Left ventricle myocardium superior (tissue), 1 donor: ENCODE results near the gene PRR11. TPM values are rescaled to one million over a fixed set of nuclear protein-coding genes. Genes with fewer than 3 reads are reported as not detected.
"Not testable (repeated sequence)": the region's sequence is repeated elsewhere in the genome, so short reads cannot be mapped to it uniquely, and the experiment has no call there.

Experiments
- ATAC-seq: fragments of 200-7000 bp; cut with Tn5 transposase; one replicate; pipeline ENCODE4 v1.9.1; 2020; ENCODE audit warnings: mild to moderate bottlenecking, moderate library complexity
- DNase-seq: peaks from one replicate; pipeline ENCODE4 v3.0.0-alpha.2; 2020
- intact Hi-C: fragments of 100-400 bp; cut with micrococcal nuclease; formaldehyde crosslinking; loops from one replicate; pipeline ENCODE4 v1.11.0; 2022
- microRNA-seq: library from miRNA; unstranded; fragments of <30 nt; microRNA quantifications from one replicate; pipeline ENCODE4 v1.2.0, GENCODE V29; 2020; ENCODE audit warnings: borderline number of aligned reads
- total RNA-seq: library from RNA; stranded (reverse); fragmentation: NEBNext Ultra II Directional; extraction: Animal tissue kit (Norgen Biotek cat#: 25700); gene quantifications from one replicate; pipeline ENCODE4 v1.2.1, GENCODE V29; 2021
- donor health status: DM: no; HTN: yes; CAD: no; lungs with severe emphysema.

The PRR11 gene
- total RNA-seq, 1 donor from 2014 or later, result 1.1 TPM

DNA sequence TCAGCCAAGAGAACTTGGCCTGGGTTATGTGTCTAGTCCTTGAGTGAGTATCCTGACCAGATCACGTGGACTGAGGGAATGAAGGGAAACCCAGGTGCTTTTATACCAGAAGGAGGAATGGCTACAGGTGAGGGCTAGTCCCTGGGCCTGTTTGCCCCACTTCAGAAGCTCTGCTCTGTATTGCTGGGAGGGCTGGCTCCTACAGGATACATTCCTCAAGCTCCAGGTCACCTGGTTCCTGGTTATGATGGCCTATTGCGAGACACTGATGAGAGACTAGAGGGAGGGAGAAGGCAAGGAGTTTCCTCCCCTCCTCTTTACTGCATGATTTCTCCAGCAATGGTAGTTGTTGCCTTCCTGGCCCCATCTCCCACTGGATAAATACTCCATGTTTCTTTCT lies 35.3 kb downstream of the PRR11 start:
- no peak for ATAC-seq
- intact Hi-C loops, result no loop called here
- DNase-seq, result no peak

DNA sequence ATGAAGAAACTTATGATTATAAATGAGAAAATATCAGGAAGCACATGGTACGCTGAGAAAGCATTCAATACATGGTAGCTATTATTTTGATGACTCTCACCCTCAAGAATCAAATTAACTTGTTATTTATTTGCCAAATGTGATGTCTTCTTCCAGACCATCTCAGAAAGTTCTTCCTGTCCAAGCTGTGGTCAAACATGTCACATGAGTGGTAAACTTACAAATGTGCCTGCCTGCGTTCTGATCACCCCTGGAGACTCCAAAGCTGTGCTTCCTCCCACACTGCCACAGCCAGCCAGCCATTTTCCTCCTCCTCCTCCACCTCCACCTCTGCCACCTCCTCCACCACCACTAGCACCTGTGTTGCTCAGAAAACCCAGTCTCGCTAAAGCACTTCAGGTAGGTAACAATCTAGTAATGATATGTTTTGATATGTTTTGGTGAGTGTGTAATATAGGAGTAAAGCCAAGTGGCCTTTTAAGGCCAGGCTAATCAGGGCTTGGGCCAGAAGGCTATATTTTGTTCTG lies 37.9 kb downstream of the PRR11 start:
- intact Hi-C loops, result no loop called here
- no peak for DNase-seq
- ATAC-seq, result no peak

DNA sequence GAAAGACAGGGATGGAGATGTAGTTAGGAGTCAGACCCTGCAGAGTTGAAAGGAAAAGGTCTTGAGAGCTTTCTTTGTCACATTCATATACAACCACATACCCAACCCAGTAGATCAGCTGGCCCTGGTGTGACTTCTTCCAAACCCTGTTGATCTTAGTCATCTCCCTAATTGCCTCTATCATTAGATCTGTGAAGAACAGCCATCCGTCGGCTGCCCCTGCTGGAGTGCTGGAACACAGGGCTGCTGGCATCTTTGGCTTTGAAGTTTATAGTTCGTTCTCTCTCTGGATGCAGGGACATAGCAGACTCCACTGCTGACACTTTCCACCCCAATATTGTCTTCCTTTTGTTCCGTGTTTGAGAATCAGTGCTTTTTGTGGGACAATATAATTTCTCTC lies 43.9 kb downstream of the PRR11 start:
- DNase-seq, result no peak
- intact Hi-C loops, result no loop called here
- ATAC-seq, result no peak

DNA sequence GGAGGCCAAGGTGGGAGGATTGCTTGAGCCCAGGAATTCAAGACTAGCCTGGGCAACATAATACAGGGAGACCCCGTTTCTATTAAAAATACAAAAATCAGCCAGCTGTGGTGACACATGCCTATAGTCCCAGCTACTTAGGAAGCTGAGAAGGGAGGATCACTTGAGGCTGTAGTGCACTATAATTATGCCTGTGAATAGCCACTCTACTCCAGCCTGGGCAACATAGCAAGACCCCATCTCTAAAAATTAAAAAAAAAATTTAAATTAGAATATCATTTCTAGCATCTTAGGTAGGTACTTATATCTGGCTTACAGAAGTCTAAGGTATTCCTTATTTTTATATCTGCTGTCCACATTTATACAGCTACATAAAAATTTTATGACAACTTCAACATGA lies 46.8 kb downstream of the PRR11 start:
- intact Hi-C loops, result no loop called here
- DNase-seq, result no peak
- no peak for ATAC-seq

DNA sequence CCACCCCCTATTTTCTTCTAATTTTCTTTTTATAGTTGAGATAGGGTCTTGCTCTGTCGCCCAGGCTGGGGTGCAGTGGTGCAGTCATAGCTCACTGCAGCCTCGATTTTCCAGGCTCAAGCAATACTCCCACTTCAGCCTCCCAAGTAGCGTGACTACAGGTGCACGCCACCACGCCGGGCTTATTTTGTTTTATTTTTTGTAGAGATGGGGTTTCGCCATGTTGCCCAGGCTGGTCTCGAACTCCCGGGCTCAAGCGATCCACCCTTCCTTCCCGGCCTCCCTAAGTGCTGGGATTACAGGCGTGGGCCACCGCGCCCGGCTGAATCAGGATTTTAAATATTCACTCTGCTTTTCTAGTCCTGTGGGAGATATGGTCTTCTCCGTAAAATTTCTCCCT lies 63.8 kb downstream of the PRR11 start:
- intact Hi-C loops, result no loop called here
- DNase-seq (no peak), ATAC-seq (no peak)

DNA sequence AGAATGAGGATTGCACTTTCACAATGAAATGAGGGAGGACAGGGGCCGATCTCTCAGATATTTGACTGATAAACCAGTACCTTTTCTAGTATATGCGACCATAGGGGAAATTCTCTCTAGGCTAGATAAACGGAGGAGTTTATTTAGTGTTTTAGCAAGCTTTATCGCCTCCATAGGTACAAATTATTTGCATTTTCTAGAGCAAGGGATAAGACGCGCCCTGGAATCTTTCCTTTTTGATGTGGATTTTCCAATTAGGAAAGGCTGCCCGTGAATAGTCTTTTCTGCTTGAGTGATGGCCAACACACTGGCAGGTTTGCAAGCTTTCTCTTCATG lies 64.4 kb downstream of the PRR11 start:
- intact Hi-C loops, result no loop called here
- ATAC-seq (no peak), DNase-seq (no peak)

DNA sequence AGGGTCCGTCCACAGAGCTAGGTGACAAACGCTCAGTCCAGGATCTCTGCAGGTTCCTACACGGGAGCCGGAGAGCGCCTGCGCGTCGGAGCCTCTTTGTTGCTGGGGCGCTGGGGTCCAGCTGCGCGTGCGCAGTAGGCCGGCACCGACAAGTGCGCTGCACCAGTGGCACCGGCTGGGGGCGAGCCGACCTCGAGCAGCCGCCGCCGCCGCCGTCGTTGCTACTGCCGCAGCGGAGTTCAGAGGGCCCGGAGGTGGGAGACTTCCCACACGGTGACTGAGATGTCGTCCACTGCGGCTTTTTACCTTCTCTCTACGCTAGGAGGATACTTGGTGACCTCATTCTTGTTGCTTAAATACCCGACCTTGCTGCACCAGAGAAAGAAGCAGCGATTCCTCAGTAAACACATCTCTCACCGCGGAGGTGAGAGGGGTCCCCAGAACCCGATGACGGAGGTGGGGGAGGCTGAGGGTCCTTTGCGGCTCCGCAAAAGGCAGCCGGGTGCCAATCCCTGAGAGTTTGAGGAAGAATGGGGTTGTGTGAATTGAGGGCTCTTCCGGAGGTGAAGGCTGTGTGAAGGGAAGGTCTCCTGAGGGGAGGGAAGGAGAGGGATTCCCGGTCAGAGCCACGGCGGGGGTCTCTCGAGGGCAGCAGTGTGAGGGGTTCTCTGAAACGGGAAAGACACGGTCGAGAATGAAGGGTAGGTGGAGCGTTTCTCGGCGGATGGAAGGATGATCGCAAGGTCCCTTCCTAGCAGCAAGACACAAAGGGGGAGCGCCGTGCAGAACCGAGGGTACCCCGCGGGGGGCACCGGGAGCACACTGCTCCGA lies 65.0 kb downstream of the PRR11 start, which contains the start of gene GDPD1:
Gene GDPD1 (plus strand): TSS at position 184 of the 831 bp plus-strand sequence. CDS start 99 bp downstream, at position 283.
- ATAC-seq, result peak; percentile 99
- peak; percentile 99 for DNase-seq
- intact Hi-C loops, result no loop called here

DNA sequence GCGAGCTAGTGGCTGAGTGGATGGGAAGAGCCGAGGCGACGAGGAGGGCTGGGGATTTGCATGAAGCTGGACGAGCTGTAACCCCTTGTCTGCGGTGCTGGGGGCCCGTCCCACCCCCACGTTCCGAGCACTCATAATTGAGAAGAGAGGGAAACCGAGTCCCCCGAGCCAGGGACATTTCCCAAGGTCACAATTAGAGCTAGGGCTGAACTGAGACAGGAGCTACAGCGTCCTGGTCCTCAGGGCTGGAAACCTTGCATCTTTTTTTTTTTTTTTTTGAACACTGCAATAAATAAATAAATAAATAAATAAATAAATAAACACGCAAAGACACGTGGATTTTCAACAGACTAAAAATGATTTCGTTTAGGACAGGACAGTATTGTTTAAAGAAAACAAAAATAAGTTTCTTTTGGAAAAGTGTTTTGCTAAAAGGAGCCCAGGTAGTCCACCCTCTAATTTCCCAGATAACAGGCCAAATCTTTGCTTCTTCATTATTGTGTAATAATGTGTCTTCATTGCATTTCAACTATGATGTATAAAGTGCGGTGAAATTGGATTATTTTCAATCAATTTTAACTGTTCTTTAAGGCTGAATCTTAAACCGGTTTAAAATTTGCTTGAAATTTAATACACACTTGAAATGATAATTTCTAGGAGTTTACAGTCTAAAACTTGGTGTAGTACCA lies 65.8 kb downstream of the PRR11 start:
- DNase-seq (peak; percentile 42), ATAC-seq (no peak)
- intact Hi-C loops, result no loop called here

DNA sequence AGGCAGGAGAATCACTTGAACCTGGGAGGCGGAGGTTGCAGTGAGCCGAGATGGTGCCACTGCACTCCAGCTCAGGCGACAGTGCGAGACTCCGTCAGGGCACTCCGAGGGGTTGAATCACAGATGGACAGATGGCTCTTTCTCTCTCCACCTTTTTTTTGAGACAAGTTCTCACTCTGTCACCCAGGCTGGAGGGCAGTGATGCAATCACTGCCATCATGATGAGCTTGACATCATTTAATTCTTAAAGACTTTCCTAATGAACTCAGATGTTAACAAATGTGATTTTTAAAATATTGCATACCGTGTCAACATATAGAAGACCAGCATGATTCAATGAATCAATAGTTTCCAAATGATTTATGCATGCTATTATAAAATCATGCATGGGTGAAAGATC lies 68.3 kb downstream of the PRR11 start:
- ATAC-seq (no peak), DNase-seq (no peak)
- intact Hi-C loops, result no loop called here

DNA sequence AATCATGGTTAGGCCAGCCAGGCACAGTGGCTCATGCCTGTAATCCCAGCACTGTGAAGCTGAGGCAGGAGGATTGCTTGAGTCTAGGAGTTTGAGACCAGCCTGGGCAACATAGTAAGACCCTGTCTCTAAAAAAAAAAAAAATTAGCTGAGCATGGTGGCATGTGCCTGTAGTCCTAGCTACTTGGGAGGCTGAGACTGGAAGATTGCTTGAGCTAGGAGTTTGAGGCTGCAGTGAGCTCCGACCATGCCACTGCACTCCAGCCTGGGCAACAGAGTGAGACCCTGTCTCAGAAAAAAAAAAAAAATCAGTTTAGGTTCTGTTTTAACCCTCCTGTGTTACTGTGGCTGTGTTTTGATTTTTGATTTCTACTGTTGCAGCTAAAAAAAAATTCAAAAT lies 73.0 kb downstream of the PRR11 start:
- intact Hi-C loops, DNase-seq, ATAC-seq: not testable (repeated sequence)

DNA sequence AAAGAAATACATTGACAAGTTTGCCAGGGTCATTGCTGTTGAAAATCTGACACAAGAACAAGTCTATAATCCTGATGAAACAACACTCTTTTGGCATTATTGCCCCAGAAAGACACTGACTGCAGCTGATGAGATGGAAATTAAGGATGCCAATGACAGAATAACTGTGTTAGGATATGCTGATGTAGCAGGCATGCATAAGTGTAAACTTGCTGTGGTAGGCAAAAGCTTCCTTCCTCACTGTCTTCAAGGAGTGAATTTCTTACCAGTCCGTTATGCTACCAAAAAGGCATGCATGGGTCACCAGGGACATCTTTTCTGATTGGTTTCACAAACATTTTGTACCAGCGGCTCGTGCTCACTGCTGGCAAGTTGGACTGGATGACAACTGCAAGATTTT lies 75.2 kb downstream of the PRR11 start:
- intact Hi-C loops, result no loop called here
- ATAC-seq (no peak), DNase-seq (no peak)

DNA sequence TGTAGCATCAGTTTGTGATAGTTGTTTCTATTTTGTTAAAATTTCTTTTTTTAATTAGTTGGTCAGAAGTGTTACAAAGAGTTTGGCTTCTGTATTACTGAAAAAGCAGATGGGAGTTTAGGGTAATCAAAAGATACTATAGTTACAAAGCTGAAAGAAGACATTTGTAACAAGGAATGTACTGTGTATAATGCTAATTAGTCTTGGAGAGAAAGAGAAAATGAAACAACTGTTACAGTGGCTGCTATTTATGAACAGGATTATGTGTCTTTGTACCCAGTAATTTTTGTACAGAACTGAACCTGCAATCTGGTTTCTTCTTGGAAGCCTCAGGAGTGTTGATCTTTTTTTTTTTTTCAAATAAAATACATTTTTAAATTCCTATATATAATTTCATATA lies 79.1 kb downstream of the PRR11 start:
- no peak for ATAC-seq
- intact Hi-C loops, result no loop called here
- no peak for DNase-seq

DNA sequence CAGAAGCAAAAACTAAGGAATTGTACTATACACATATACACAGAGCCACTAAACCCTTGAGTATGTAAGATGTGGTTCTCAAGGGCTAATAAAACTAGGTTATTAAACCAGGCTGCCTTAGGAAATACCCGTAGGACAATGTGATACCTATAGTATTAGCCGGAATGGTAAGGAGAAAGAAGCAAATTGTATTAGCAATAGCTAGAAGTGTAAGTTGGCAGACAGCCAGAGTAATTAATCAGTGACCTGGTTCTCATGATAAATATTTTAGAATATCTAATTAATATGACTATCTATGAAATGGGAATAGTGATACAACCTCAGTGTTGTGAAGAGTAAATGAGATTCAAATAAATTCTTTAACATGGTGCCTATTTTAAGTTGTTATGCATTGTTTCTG lies 83.4 kb downstream of the PRR11 start:
- intact Hi-C loops, result no loop called here
- DNase-seq, result no peak
- no peak for ATAC-seq

DNA sequence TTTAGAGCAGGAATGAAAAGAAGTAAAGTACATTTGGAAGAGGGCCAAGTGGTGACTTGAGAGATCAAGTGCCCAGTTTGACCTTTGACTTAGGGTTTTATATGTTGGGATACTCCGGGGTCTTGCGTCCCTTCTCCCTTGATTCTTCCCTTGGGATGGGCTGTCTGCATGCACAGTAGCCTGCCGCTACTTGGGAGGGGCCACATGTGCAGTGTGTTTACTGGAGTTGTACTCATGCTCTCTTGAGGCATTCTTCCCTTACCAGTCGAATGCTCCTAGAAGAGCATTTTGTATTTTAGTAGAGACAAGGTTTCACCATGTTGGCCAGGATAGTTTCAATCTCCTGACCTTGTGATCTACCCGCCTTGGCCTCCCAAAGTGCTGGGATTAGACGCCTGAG lies 88.5 kb downstream of the PRR11 start:
- ATAC-seq, result no peak
- intact Hi-C loops, result no loop called here
- DNase-seq, result no peak

Small RNA genes within 50 kb of the gene (microRNA-seq; reads per million reads assigned to microRNA genes)
- gene MIR301A, result 143 reads per million, percentile 44 among the genes with 10 or more reads in this experiment
- gene MIR454, result 1,323 reads per million, percentile 81 among the genes with 10 or more reads in this experiment

Other genes with a start within 250 kb of the PRR11 start
- 19.4 TPM for gene TRIM37, start 48.9 kb upstream of the PRR11 start, total RNA-seq
- 37.1 TPM for gene SKA2, start 560 bp upstream of the PRR11 start, total RNA-seq
- gene SMG8, start 54.3 kb downstream of the PRR11 start, total RNA-seq, result 11.3 TPM
- 3.3 TPM for gene GDPD1, start 64.8 kb downstream of the PRR11 start, total RNA-seq
- gene YPEL2, start 175.9 kb downstream of the PRR11 start, total RNA-seq, result 38.9 TPM